Measurements from ENCODE around the gene ARHGEF7.

Gene ARHGEF7

GRCh38 chr13:111112196-111112595, 2.9 kb upstream of the ARHGEF7 start:
- Histone ChIP-seq H3K4ac (ENCODE audit: low read depth, low read length) (no peak overlapping the region), H3K9ac (ENCODE audit: low read length) (no peak overlapping the region), H2AK5ac (ENCODE audit: low read length) (no peak overlapping the region), H3K18ac (ENCODE audit: low read length) (no peak overlapping the region), H3K23ac (ENCODE audit: low read length) (no peak overlapping the region), H4K5ac (ENCODE audit: low read length) (no peak overlapping the region), H3K79me1 (ENCODE audit: low read length) (no peaks in the 10 kb centered on the region), H4K8ac (ENCODE audit: low read depth, low read length) (no peak overlapping the region), H2BK5ac (ENCODE audit: low read length) (no peak overlapping the region), H3K56ac (ENCODE audit: low read length) (no peak overlapping the region), H3K4me3 (ENCODE audit: low read length) (no peak overlapping the region), H3K4me2 (ENCODE audit: low read length) (no peak overlapping the region), H3K4me1 (ENCODE audit: control insufficient read depth, low read depth, low read length) (no peaks in the 10 kb centered on the region), H3K79me2 (ENCODE audit: control insufficient read depth, insufficient read depth, low read length) (no peaks in the 10 kb centered on the region), H3K36me3 (ENCODE audit: control insufficient read depth, insufficient read depth, low read length) (no peaks in the 10 kb centered on the region), H2BK120ac (ENCODE audit: low read depth, low read length) (no peak overlapping the region), H3K27me3 (ENCODE audit: insufficient read depth, low read length, poor library complexity) (peaks cover 21% of the 10 kb centered on the region), H3K27ac (ENCODE audit: low read depth, low read length) (no peak overlapping the region), H2BK15ac (replicated peaks; ENCODE audit: low read depth) (no peak overlapping the region)
- DNase-seq, result no peak
- WGBS (ENCODE audit: extremely low coverage, insufficient coverage, low lambda C conversion rate), result no CpG with 5 or more reads among the region's 9 CpGs

DNA sequence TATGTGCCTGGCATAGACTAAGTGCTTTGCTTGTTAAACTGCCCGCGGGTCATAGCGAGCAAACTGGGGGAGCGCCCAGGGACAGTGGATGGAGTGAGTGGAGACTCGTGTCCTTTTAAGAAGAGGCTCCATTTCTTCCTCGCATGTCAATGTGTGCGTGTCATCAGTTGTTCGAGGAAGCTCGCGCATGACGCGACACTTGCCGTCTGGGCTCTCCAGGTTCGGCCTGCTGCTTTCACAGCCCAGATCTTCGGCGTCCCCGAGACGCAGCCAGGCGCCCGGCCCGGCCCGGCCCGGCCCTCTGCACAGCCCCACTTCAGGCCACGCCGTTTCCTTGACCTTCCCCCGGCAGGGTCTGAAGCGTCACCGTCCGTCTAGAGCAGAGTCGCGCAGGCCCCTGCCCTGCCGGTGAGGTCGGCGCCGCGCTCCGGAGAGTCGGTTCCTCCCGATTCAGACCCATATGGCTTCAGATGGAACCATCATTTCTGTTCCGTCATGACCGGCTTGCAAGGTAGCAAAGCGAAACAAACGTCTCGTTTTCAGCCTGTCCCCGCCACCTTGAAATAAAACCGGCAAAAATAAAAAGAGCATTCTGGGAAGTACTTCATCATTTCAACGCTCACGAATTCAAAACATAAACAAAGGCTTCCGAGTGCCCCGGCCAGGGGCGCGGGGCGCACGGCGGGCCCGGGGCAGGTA, 599 bp upstream of the ARHGEF7 start:
- Histone ChIP-seq H2BK120ac (ENCODE audit: low read depth, low read length) (no peak overlapping the region), H2BK15ac (replicated peaks; ENCODE audit: low read depth) (no peak overlapping the region), H4K8ac (ENCODE audit: low read depth, low read length) (no peak overlapping the region), H3K36me3 (ENCODE audit: control insufficient read depth, insufficient read depth, low read length) (no peaks in the 10 kb centered on the region), H3K4ac (ENCODE audit: low read depth, low read length) (no peak overlapping the region), H3K79me1 (ENCODE audit: low read length) (no peaks in the 10 kb centered on the region), H2BK5ac (ENCODE audit: low read length) (no peak overlapping the region), H3K9ac (ENCODE audit: low read length) (no peak overlapping the region), H3K27me3 (ENCODE audit: insufficient read depth, low read length, poor library complexity) (peaks cover 21% of the 10 kb centered on the region), H3K27ac (ENCODE audit: low read depth, low read length) (no peak overlapping the region), H3K4me1 (ENCODE audit: control insufficient read depth, low read depth, low read length) (no peaks in the 10 kb centered on the region), H3K4me3 (ENCODE audit: low read length) (peak overlapping the region; percentile 19), H3K18ac (ENCODE audit: low read length) (no peak overlapping the region), H2AK5ac (ENCODE audit: low read length) (no peak overlapping the region), H3K23ac (ENCODE audit: low read length) (no peak overlapping the region), H4K5ac (ENCODE audit: low read length) (no peak overlapping the region), H3K79me2 (ENCODE audit: control insufficient read depth, insufficient read depth, low read length) (no peaks in the 10 kb centered on the region), H3K4me2 (ENCODE audit: low read length) (peak overlapping the region; percentile 89), H3K56ac (ENCODE audit: low read length) (peak overlapping the region; percentile 73)
- WGBS (ENCODE audit: extremely low coverage, insufficient coverage, low lambda C conversion rate), result no CpG with 5 or more reads among the region's 56 CpGs
- peak; percentile 56 for DNase-seq

DNA sequence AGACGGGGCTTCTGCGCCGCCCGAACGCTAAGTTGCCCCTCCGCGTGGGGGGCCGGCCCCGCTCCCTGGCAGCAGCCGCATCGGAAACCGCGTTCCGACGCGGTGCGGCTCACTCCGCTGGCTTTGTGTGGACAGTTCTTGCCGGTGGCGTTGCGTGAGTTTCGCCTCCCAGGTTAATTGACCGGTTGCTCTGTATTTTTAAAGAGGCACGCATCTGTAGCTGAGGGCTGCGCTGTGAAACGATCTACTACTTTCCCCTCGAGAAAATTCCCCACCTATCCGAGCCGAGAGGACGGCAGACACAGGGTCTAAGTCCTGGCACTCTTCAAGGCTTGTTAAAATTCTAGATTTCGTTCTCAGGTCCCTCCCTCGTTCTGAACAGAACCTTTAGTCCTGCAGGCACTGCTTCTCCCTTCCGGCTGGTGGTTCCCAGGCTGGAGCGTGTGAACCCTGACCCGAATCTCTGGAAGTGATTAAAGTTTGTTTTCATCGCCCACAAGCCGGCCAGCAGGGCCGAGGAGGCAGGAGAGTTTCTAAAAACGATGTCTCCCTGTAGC, 933 bp downstream of the ARHGEF7 start:
- no CpG with 5 or more reads among the region's 39 CpGs for WGBS (ENCODE audit: extremely low coverage, insufficient coverage, low lambda C conversion rate)
- DNase-seq, result peak; percentile 47
- peak overlapping the region; percentile 69 for H3K56ac ChIP-seq (ENCODE audit: low read length)

GRCh38 chr13:111116856-111117255, 1.7 kb downstream of the ARHGEF7 start:
- Histone ChIP-seq H2BK15ac (replicated peaks; ENCODE audit: low read depth) (no peak overlapping the region), H3K56ac (ENCODE audit: low read length) (no peak overlapping the region), H2AK5ac (ENCODE audit: low read length) (no peak overlapping the region), H3K4me3 (ENCODE audit: low read length) (no peak overlapping the region), H3K4ac (ENCODE audit: low read depth, low read length) (no peak overlapping the region), H3K79me2 (ENCODE audit: control insufficient read depth, insufficient read depth, low read length) (no peaks in the 10 kb centered on the region), H3K9ac (ENCODE audit: low read length) (no peak overlapping the region), H3K4me1 (ENCODE audit: control insufficient read depth, low read depth, low read length) (no peaks in the 10 kb centered on the region), H4K5ac (ENCODE audit: low read length) (no peak overlapping the region), H3K36me3 (ENCODE audit: control insufficient read depth, insufficient read depth, low read length) (no peaks in the 10 kb centered on the region), H3K4me2 (ENCODE audit: low read length) (no peak overlapping the region), H3K27ac (ENCODE audit: low read depth, low read length) (no peak overlapping the region), H3K18ac (ENCODE audit: low read length) (no peak overlapping the region), H2BK120ac (ENCODE audit: low read depth, low read length) (no peak overlapping the region), H2BK5ac (ENCODE audit: low read length) (no peak overlapping the region), H3K23ac (ENCODE audit: low read length) (no peak overlapping the region), H3K27me3 (ENCODE audit: insufficient read depth, low read length, poor library complexity) (peaks cover 21% of the 10 kb centered on the region), H4K8ac (ENCODE audit: low read depth, low read length) (no peak overlapping the region), H3K79me1 (ENCODE audit: low read length) (no peaks in the 10 kb centered on the region)
- no CpG with 5 or more reads among the region's 1 CpG for WGBS (ENCODE audit: extremely low coverage, insufficient coverage, low lambda C conversion rate)
- DNase-seq, result no peak

More for the DNA sequence above, 933 bp downstream of the ARHGEF7 start:
- peak overlapping the region; percentile 37 for H3K9ac ChIP-seq (ENCODE audit: low read length)
- H2BK120ac ChIP-seq (ENCODE audit: low read depth, low read length), result no peak overlapping the region
- no peak overlapping the region for H2AK5ac ChIP-seq (ENCODE audit: low read length)
- peaks cover 21% of the 10 kb centered on the region for H3K27me3 ChIP-seq (ENCODE audit: insufficient read depth, low read length, poor library complexity)
- no peak overlapping the region for H2BK15ac ChIP-seq (replicated peaks; ENCODE audit: low read depth)
- peak overlapping the region; percentile 35 for H3K4me3 ChIP-seq (ENCODE audit: low read length)
- no peak overlapping the region for H4K5ac ChIP-seq (ENCODE audit: low read length)
- H3K36me3 ChIP-seq (ENCODE audit: control insufficient read depth, insufficient read depth, low read length), result no peaks in the 10 kb centered on the region
- no peak overlapping the region for H3K23ac ChIP-seq (ENCODE audit: low read length)
- H2BK5ac ChIP-seq (ENCODE audit: low read length), result no peak overlapping the region
- H3K27ac ChIP-seq (ENCODE audit: low read depth, low read length), result no peak overlapping the region
- H4K8ac ChIP-seq (ENCODE audit: low read depth, low read length), result no peak overlapping the region
- H3K79me1 ChIP-seq (ENCODE audit: low read length), result no peaks in the 10 kb centered on the region
- H3K4me1 ChIP-seq (ENCODE audit: control insufficient read depth, low read depth, low read length), result no peaks in the 10 kb centered on the region
- no peak overlapping the region for H3K4ac ChIP-seq (ENCODE audit: low read depth, low read length)
- peak overlapping the region; percentile 81 for H3K4me2 ChIP-seq (ENCODE audit: low read length)
- H3K18ac ChIP-seq (ENCODE audit: low read length), result no peak overlapping the region
- H3K79me2 ChIP-seq (ENCODE audit: control insufficient read depth, insufficient read depth, low read length), result no peaks in the 10 kb centered on the region

GRCh38 chr13:111117289-111117688, 2.2 kb downstream of the ARHGEF7 start:
- no CpG with 5 or more reads among the region's 5 CpGs for WGBS (ENCODE audit: extremely low coverage, insufficient coverage, low lambda C conversion rate)
- Histone ChIP-seq H2AK5ac (ENCODE audit: low read length) (no peak overlapping the region), H3K9ac (ENCODE audit: low read length) (no peak overlapping the region), H3K4me3 (ENCODE audit: low read length) (no peak overlapping the region), H3K27ac (ENCODE audit: low read depth, low read length) (no peak overlapping the region), H3K79me1 (ENCODE audit: low read length) (no peaks in the 10 kb centered on the region), H3K36me3 (ENCODE audit: control insufficient read depth, insufficient read depth, low read length) (no peaks in the 10 kb centered on the region), H4K8ac (ENCODE audit: low read depth, low read length) (no peak overlapping the region), H3K18ac (ENCODE audit: low read length) (no peak overlapping the region), H3K56ac (ENCODE audit: low read length) (no peak overlapping the region), H3K27me3 (ENCODE audit: insufficient read depth, low read length, poor library complexity) (peaks cover 20% of the 10 kb centered on the region), H4K5ac (ENCODE audit: low read length) (no peak overlapping the region), H3K79me2 (ENCODE audit: control insufficient read depth, insufficient read depth, low read length) (no peaks in the 10 kb centered on the region), H3K23ac (ENCODE audit: low read length) (no peak overlapping the region), H3K4ac (ENCODE audit: low read depth, low read length) (no peak overlapping the region), H3K4me1 (ENCODE audit: control insufficient read depth, low read depth, low read length) (no peaks in the 10 kb centered on the region), H3K4me2 (ENCODE audit: low read length) (no peak overlapping the region), H2BK120ac (ENCODE audit: low read depth, low read length) (no peak overlapping the region), H2BK5ac (ENCODE audit: low read length) (no peak overlapping the region), H2BK15ac (replicated peaks; ENCODE audit: low read depth) (no peak overlapping the region)
- DNase-seq, result no peak

All from mesendoderm (in vitro differentiated cells).